Measurements from ENCODE around the gene BCL2L12. TPM values are rescaled to one million over a fixed set of nuclear protein-coding genes. Genes with fewer than 3 reads are reported as not detected.

BCL2L12 gene
- total and polyA plus RNA-seq, 2 donors (not counting 3 experiments of a cell fraction or from before 2014, with no cell fraction given): 49.8 to 58.5 TPM

DNA sequence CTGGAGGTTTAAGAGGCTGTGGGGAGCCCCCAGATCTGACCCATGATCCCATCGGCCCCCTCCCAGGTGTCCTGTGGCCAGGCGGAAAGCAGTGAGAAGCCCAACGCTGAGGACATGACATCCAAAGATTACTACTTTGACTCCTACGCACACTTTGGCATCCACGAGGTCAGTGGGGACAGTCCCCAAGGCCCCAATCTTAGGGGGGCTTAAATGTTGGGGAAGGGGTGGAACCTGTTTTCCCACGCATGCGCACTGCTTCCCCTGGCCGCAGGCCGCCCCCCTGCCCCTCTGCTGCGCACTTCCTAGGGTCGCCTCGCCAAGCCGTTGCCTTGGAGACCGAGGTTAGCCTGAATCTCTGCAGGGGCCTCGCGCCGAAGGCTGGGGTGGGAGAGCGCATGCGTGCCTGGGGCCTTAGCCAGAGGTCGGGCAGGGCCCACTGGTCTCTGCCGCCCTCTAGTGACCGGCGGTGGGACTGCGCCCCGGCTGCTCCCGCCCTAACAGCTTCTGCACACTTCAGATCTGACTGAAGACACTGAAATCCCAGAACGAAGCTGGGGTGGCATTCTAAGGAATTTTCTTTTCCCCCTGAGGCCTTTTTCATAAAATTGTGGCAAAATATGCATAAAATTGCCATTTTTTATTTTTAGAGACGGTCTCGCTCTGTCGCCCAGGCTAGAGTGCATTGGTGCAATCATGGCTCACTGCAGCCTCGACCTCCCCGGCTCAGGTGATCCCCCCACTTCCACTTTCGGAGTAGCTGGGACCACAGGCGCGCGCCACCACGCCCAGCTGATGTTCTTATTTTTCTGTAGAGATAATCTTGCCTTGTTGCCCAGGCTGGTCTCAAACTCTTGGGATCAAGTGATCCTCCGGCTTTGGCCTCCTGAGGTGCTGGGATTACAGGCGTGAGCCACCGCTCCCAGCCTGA lies 15.0 kb downstream of the BCL2L12 start:
- TF ChIP-seq, protein P1, sequence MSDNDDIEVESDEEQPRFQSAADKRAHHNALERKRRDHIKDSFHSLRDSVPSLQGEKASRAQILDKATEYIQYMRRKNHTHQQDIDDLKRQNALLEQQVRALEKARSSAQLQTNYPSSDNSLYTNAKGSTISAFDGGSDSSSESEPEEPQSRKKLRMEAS (IDR thresholded peaks at IDR 0.05; ENCODE audit: insufficient read depth, insufficient read length): no peak
- TF ChIP-seq, protein P2, sequence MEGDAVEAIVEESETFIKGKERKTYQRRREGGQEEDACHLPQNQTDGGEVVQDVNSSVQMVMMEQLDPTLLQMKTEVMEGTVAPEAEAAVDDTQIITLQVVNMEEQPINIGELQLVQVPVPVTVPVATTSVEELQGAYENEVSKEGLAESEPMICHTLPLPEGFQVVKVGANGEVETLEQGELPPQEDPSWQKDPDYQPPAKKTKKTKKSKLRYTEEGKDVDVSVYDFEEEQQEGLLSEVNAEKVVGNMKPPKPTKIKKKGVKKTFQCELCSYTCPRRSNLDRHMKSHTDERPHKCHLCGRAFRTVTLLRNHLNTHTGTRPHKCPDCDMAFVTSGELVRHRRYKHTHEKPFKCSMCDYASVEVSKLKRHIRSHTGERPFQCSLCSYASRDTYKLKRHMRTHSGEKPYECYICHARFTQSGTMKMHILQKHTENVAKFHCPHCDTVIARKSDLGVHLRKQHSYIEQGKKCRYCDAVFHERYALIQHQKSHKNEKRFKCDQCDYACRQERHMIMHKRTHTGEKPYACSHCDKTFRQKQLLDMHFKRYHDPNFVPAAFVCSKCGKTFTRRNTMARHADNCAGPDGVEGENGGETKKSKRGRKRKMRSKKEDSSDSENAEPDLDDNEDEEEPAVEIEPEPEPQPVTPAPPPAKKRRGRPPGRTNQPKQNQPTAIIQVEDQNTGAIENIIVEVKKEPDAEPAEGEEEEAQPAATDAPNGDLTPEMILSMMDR (IDR thresholded peaks at IDR 0.05; ENCODE audit: extremely low read depth in 1 of 2, insufficient read depth in 1 of 2, low read depth in 1 of 2, low read length in 2 of 2): peak; percentile 100
- TF ChIP-seq MYC (IDR thresholded peaks at IDR 0.05; ENCODE audit: low read depth, low read length): peak; percentile 3
- TF ChIP-seq FOS (IDR thresholded peaks at IDR 0.05; ENCODE audit: borderline replicate concordance, insufficient read depth, low read length): no peak
- H4K20me1 ChIP-seq (replicated peaks; ENCODE audit: control insufficient read depth, extremely low read depth, insufficient read depth, low read length): no peaks in the 10 kb centered on the region
- no peak overlapping the region for H3K4me2 ChIP-seq (ENCODE audit: insufficient read depth, low read length)
- H3K9me1 ChIP-seq (replicated peaks; ENCODE audit: control insufficient read depth, extremely low read depth, insufficient read depth, low read length): no peaks in the 10 kb centered on the region
- H3K4me1 ChIP-seq (ENCODE audit: control insufficient read depth, extremely low read depth, insufficient read depth, low read length): peaks cover 23% of the 10 kb centered on the region
- BruUV-seq (replicated peaks): no TSS peak
- CTCF ChIA-PET: interaction anchor here (0.5 to 1.6 kb wide), 11 partner anchors 8 to 207 kb away, joined by 3 to 9 read pairs (median 4); partner anchors contain the start of genes ADM5 and CPT1C
- H2AFZ ChIP-seq (ENCODE audit: low read depth, low read length): no peak overlapping the region
- dilution Hi-C loops (cut with MboI; ENCODE audit: extremely low pct_ligation_motif_present, low sequenced_read_pairs): no loop called here
- H3K27ac ChIP-seq (ENCODE audit: insufficient read depth, low read depth, low read length): no peak overlapping the region
- DNase-seq (ENCODE audit: low read depth, low spot score) (peak; percentile 89), FAIRE-seq (peak; percentile 80)
- intact Hi-C loops (cut with micrococcal nuclease): no loop called here
- no peaks in the 10 kb centered on the region for H3K27me3 ChIP-seq (ENCODE audit: control insufficient read depth in 2 of 2, insufficient read depth in 2 of 2, low read length in 2 of 2)
- H3K4me3 ChIP-seq (replicated peaks in 1 of 3; ENCODE audit: insufficient read depth in 1 of 3, low read depth in 1 of 3, low read length in 3 of 3): no peak overlapping the region
- H3K79me2 ChIP-seq (ENCODE audit: control insufficient read depth, insufficient read depth, low read length): peaks cover 47% of the 10 kb centered on the region
- H3K9me3 ChIP-seq (replicated peaks; ENCODE audit: control insufficient read depth, insufficient read depth, low read length): no peaks in the 10 kb centered on the region
- peaks cover 8 to 22% of the 10 kb centered on the region in 2 experiments for H3K36me3 ChIP-seq (ENCODE audit: control insufficient read depth in 2 of 2, extremely low read depth in 1 of 2, insufficient read depth in 2 of 2, low read length in 2 of 2)
- no peak overlapping the region for H3K9ac ChIP-seq (replicated peaks; ENCODE audit: extremely low read depth, insufficient read depth, low read length)
- POLR2A ChIA-PET: no interaction called here

All from endothelial cell of umbilical vein (primary cell).